Erythroblast (primary cell): Measurements from ENCODE around the gene SUSD1.

Experiments
- GATA1 ChIP-seq: IDR thresholded peaks from 2 replicates; pipeline ENCODE4 v1.6.1; 2011; ENCODE audit warnings: low read depth, mild to moderate bottlenecking, control low read depth, low read length, moderate library complexity
- POLR2A ChIP-seq: IDR thresholded peaks from 2 replicates; pipeline ENCODE4 v1.6.1; 2011; ENCODE audit warnings: mild to moderate bottlenecking, low read length

- TF ChIP-seq POLR2A (no peak), GATA1 (no peak)
Measured at GRCh38 chr9:112145886-112146285, 29.2 kb downstream of the SUSD1 start.
